Adrenal gland (tissue), 12 donors: Measurements from ENCODE around the gene TAF1B. TPM values are rescaled to one million over a fixed set of nuclear protein-coding genes. Genes with fewer than 3 reads are reported as not detected.

ENCODE experiments used
- DNase-seq, 7 donors: peaks; one replicate each; pipeline ENCODE4 v3.0.0-alpha.2; 2019 to 2020
- H3K27ac ChIP-seq, 5 donors: fragments of 200-600 bp; sonication (generic) in 4 of 5; 1 replicate in 3 of 5; 2 replicates in 2 of 5; pipeline versions ENCODE4 v1.5.1 to v1.8.0; 2016 to 2020; ENCODE audit warnings: mild to moderate bottlenecking in 1 of 5
- H3K27me3 ChIP-seq: fragments of 200-600 bp; 2 replicates; pipeline ENCODE4 v1.8.0; 2021
- H3K36me3 ChIP-seq, 2 donors: fragments of 200-600 bp; replicated peaks in 1 of 2; 1 replicate in 1 of 2; 2 replicates in 1 of 2; pipeline versions ENCODE4 v1.5.1 to v1.8.0; 2018 to 2022
- H3K4me1 ChIP-seq, 2 donors: fragments of 200-600 bp; replicated peaks in 1 of 2; 1 replicate in 1 of 2; 2 replicates in 1 of 2; pipeline versions ENCODE4 v1.5.1 to v1.8.0; 2018 to 2021
- H3K4me3 ChIP-seq, 4 donors: fragments of 200-600 bp; sonication (generic) in 3 of 4; one replicate each; pipeline ENCODE4 v1.5.1; 2016 to 2018
- H3K9me3 ChIP-seq, 3 donors: fragments of 200-600 bp; sonication (generic) in 1 of 3; replicated peaks in 1 of 3; 1 replicate in 2 of 3; 2 replicates in 1 of 3; pipeline versions ENCODE4 v1.5.1 to v1.8.0; 2016 to 2021
- CTCF ChIP-seq, 6 experiments: fragments of 450-650 bp in 4 of 6; fragments of 200-600 bp in 2 of 6; sonication (generic) in 1 of 6; IDR thresholded peaks; 1 replicate in 5 of 6; 2 replicates in 1 of 6; pipeline versions ENCODE4 v1.5.1 to v1.8.0; 2016 to 2021; ENCODE audit warnings: antibody characterized with exemption in 6 of 6, mild to moderate bottlenecking in 2 of 6, moderate library complexity in 1 of 6
- POLR2A ChIP-seq, 2 donors: fragments of 450-650 bp; IDR thresholded peaks; one replicate each; pipeline ENCODE4 v1.6.1; 2017; ENCODE audit warnings: antibody characterized with exemption in 2 of 2, mild to moderate bottlenecking in 2 of 2, moderate library complexity in 1 of 2
- WGBS, 4 donors: extraction: QIAGEN DNeasy Blood & Tissue Kit in 2 of 4; methylation state at CpG; one replicate each; pipeline versions ENCODE4 v1.1.5 to v1.1.7; 2013 to 2017; 5-methylcytosine and 5-hydroxymethylcytosine counted together
- intact Hi-C, 2 donors: fragments of 100-400 bp; cut with DNase I; formaldehyde crosslinking; loops; one replicate each; pipeline versions ENCODE4 v1.14.1 to v1.15.0; 2022 to 2023
- polyA plus RNA-seq, 3 donors: library from polyadenylated mRNA; stranded (reverse); fragments of 200-250 nt in 2 of 3; fragments of 350-450 nt in 1 of 3; fragmentation: Illumina TruSeq in 1 of 3; extraction: RNeasy Lipid Tissue Mini Kit (QIAGEN cat#74804) in 1 of 3; gene quantifications; one replicate each; pipeline ENCODE4 v1.2.3, GENCODE V29; 2013 to 2014
- total RNA-seq, 9 donors: library from RNA; depleted of rRNA in 4 of 9; stranded (reverse); fragments of >200 nt in 4 of 9; fragments of 120-200 nt in 1 of 9; fragmentation: NEBNext Ultra II Directional in 1 of 9; extraction: Animal tissue kit (Norgen Biotek cat#: 25700) in 1 of 9; gene quantifications; one replicate each; pipeline versions ENCODE4 v1.1.0 to v1.2.4, GENCODE V29; 2013 to 2023
- donor health status: healthy with polysubstance abuse.
- donor health status: Bipolar disorder and iron deficiency.
- donor health status: DM: yes; HTN: yes; CAD: no.
- donor health status: DM: no; HTN: no; CAD: no.
- donor health status: DM: no; HTN: no; CAD: no.
- donor health status: DM: yes; HTN: yes; CAD: no.

The TAF1B gene
- total and polyA plus RNA-seq, 12 donors = 3.1 to 21.6 (median 14.9) TPM

GRCh38 chr2:9796056-9797010 is 46.9 kb upstream of the TAF1B start:
- Histone ChIP-seq H3K4me1 (no peaks in the 10 kb centered on the region), H3K36me3 (no peaks in the 10 kb centered on the region), H3K9me3 (no peaks in the 10 kb centered on the region), H3K27me3 (no peaks in the 10 kb centered on the region), H3K27ac (no peak overlapping the region), H3K4me3 (no peak overlapping the region)
- peak in 1 of 7 donors; percentile 30 for DNase-seq
- WGBS, 4 donors = 75 to 87% (median 82%) methylated on average over 10 to 13 of the region's 13 CpGs
- TF ChIP-seq CTCF (IDR thresholded peaks at IDR 0.05) (no peak), POLR2A (IDR thresholded peaks at IDR 0.05) (no peak)
- intact Hi-C loops = loop anchor here in 1 of 2 donors (5.0 kb wide), 1 partner anchor 641 kb away; no protein-coding TSS in a partner anchor

- H3K9me3 ChIP-seq = no peaks in the 10 kb centered on the region
- DNase-seq = peak in 1 of 7 donors; percentile 52
- H3K27me3 ChIP-seq = no peaks in the 10 kb centered on the region
- intact Hi-C loops = loop anchor here in 1 of 2 donors (5.0 kb wide), 1 partner anchor 640 kb away; no protein-coding TSS in a partner anchor
- 77 to 90% (median 82%) methylated on average over 4 of the region's 4 CpGs for WGBS, 4 donors
- H3K27ac ChIP-seq = no peak overlapping the region
- H3K4me1 ChIP-seq = no peaks in the 10 kb centered on the region
- H3K36me3 ChIP-seq = no peaks in the 10 kb centered on the region
- TF ChIP-seq CTCF (IDR thresholded peaks at IDR 0.05) (no peak), POLR2A (IDR thresholded peaks at IDR 0.05) (no peak)
- H3K4me3 ChIP-seq = no peak overlapping the region
Measured at GRCh38 chr2:9797086-9797485, 46.2 kb upstream of the TAF1B start.

GRCh38 chr2:9797681-9798556 is 45.4 kb upstream of the TAF1B start:
- H3K4me3 ChIP-seq = no peak overlapping the region
- intact Hi-C loops = loop anchor here in 1 of 2 donors (5.0 kb wide), 1 partner anchor 639 kb away; no protein-coding TSS in a partner anchor
- WGBS, 4 donors = 73 to 85% (median 79%) methylated on average over 12 to 18 of the region's 18 CpGs
- H3K36me3 ChIP-seq = no peaks in the 10 kb centered on the region
- peak in 1 of 7 donors; percentile 44 for DNase-seq
- H3K9me3 ChIP-seq = no peaks in the 10 kb centered on the region
- no peak for TF ChIP-seq POLR2A (IDR thresholded peaks at IDR 0.05)
- H3K4me1 ChIP-seq = no peaks in the 10 kb centered on the region
- H3K27ac ChIP-seq = no peak overlapping the region
- H3K27me3 ChIP-seq = no peaks in the 10 kb centered on the region

- H3K27me3 ChIP-seq = no peaks in the 10 kb centered on the region
- no peak overlapping the region for H3K27ac ChIP-seq
- H3K4me1 ChIP-seq = no peaks in the 10 kb centered on the region
- WGBS, 4 donors = 66 to 79% (median 73%) methylated on average over 11 of the region's 11 CpGs
- TF ChIP-seq POLR2A (IDR thresholded peaks at IDR 0.05) = no peak
- no peak for TF ChIP-seq CTCF (IDR thresholded peaks at IDR 0.05)
- intact Hi-C loops = loop anchor here in 1 of 2 donors (5.0 kb wide), 1 partner anchor 638 kb away; no protein-coding TSS in a partner anchor
- H3K9me3 ChIP-seq = no peaks in the 10 kb centered on the region
- peak in 1 of 7 donors; percentile 46 for DNase-seq
- H3K36me3 ChIP-seq = no peaks in the 10 kb centered on the region
- no peak overlapping the region for H3K4me3 ChIP-seq
Measured at GRCh38 chr2:9799011-9799596, 44.2 kb upstream of the TAF1B start.
